MCF 10A (cell line): ENCODE results near the gene SPTSSA. TPM values are rescaled to one million over a fixed set of nuclear protein-coding genes. Genes with fewer than 3 reads are reported as not detected.

ENCODE experiments used
- BruUV-seq: library from RNA; stranded (reverse); fragments of 400-500 nt; replicated peaks from 2 replicates; lab custom pipeline; 2021; lab: Mats Ljungman, UMichigan
- CTCF ChIA-PET: fragments of 300-600 bp; sonication (Branson Sonifier 250); formaldehyde crosslinking; extraction: SDS; loops from one replicate; lab custom pipeline; 2021; ENCODE audit warnings: antibody characterized with exemption, inconsistent platforms; lab: Yijun Ruan, JAX
- POLR2A ChIA-PET: fragments of 300-600, 350-650 bp; sonication (Branson Sonifier 250); formaldehyde crosslinking; extraction: SDS; loops from one replicate; lab custom pipeline; 2020; ENCODE audit warnings: antibody characterized with exemption, inconsistent platforms; lab: Yijun Ruan, JAX
- DNase-seq: peaks from one replicate; pipeline ENCODE4 v3.0.0-alpha.2; 2018; ENCODE audit not compliant: unreplicated experiment
- H3K27ac Mint-ChIP-seq: one replicate; pipeline ENCODE4 v1.8.0; 2022; ENCODE audit warnings: mild to moderate bottlenecking, low read depth, mixed read lengths; ENCODE audit not compliant: unreplicated experiment
- H3K27me3 Mint-ChIP-seq: one replicate; pipeline ENCODE4 v1.8.0; 2022; ENCODE audit warnings: mixed read lengths; ENCODE audit not compliant: insufficient read depth, unreplicated experiment
- H3K36me3 Mint-ChIP-seq: one replicate; pipeline ENCODE4 v1.8.0; 2022; ENCODE audit warnings: mild to moderate bottlenecking, moderate library complexity, mixed read lengths; ENCODE audit not compliant: insufficient read depth, unreplicated experiment
- H3K4me1 Mint-ChIP-seq: one replicate; pipeline ENCODE4 v1.8.0; 2022; ENCODE audit warnings: mixed read lengths; ENCODE audit not compliant: insufficient read depth, unreplicated experiment
- H3K4me3 Mint-ChIP-seq: one replicate; pipeline ENCODE4 v1.8.0; 2022; ENCODE audit warnings: mild to moderate bottlenecking, moderate library complexity, mixed read lengths; ENCODE audit not compliant: unreplicated experiment
- H3K9me3 Mint-ChIP-seq: one replicate; pipeline ENCODE4 v1.8.0; 2022; ENCODE audit warnings: mixed read lengths; ENCODE audit not compliant: unreplicated experiment
- CTCF ChIP-seq: fragments of 200-600 bp; IDR thresholded peaks from one replicate; pipeline ENCODE4 v1.8.0; 2022; ENCODE audit warnings: antibody characterized with exemption, mild to moderate bottlenecking; ENCODE audit not compliant: unreplicated experiment
- intact Hi-C: fragments of 100-400 bp; cut with micrococcal nuclease; formaldehyde crosslinking; loops from 2 replicates; pipeline ENCODE4 v1.14.1; 2022
- total RNA-seq: library from RNA; stranded (reverse); gene quantifications from 2 replicates; pipeline ENCODE4 v1.2.3, GENCODE V29; 2022

The SPTSSA gene
- total RNA-seq, 1 experiment from 2014 or later: 30.5 TPM

GRCh38 chr14:34460841-34461240 lies 1.2 kb downstream of the SPTSSA start:
- no peaks in the 10 kb centered on the region for H3K27me3 Mint-ChIP-seq
- H3K4me3 Mint-ChIP-seq: peak overlapping the region; percentile 91
- peaks cover 13% of the 10 kb centered on the region for H3K4me1 Mint-ChIP-seq
- peaks cover 39% of the 10 kb centered on the region for H3K36me3 Mint-ChIP-seq
- peak; percentile 11 for DNase-seq
- intact Hi-C loops: loop anchor here (1.0 to 5.0 kb wide), 2 partner anchors 36 to 130 kb away; no protein-coding TSS in a partner anchor
- CTCF ChIA-PET: interaction anchor here (0.7 to 1.6 kb wide), 5 partner anchors 31 to 138 kb away, joined by 3 to 7 read pairs (median 4); no protein-coding TSS in a partner anchor
- no peak for TF ChIP-seq CTCF
- H3K27ac Mint-ChIP-seq: peak overlapping the region; percentile 85
- BruUV-seq: no TSS peak
- POLR2A ChIA-PET: interaction anchor here (0.6 to 7.2 kb wide), 18 partner anchors 9 to 131 kb away, joined by 3 to 76 read pairs (median 4); no protein-coding TSS in a partner anchor
- H3K9me3 Mint-ChIP-seq: no peaks in the 10 kb centered on the region

- CTCF ChIA-PET: interaction anchor here (0.7 to 1.6 kb wide), 5 partner anchors 31 to 137 kb away, joined by 3 to 7 read pairs (median 4); no protein-coding TSS in a partner anchor
- Mint-ChIP-seq H3K27me3 (no peaks in the 10 kb centered on the region), H3K9me3 (no peaks in the 10 kb centered on the region), H3K27ac (peak overlapping the region; percentile 85), H3K4me1 (peaks cover 13% of the 10 kb centered on the region), H3K4me3 (peak overlapping the region; percentile 91), H3K36me3 (peaks cover 44% of the 10 kb centered on the region)
- no peak for DNase-seq
- BruUV-seq: no TSS peak
- intact Hi-C loops: loop anchor here (5.0 kb wide), 1 partner anchor 37 kb away; no protein-coding TSS in a partner anchor
- no peak for TF ChIP-seq CTCF
- POLR2A ChIA-PET: interaction anchor here (0.7 to 7.2 kb wide), 15 partner anchors 9 to 129 kb away, joined by 3 to 76 read pairs (median 5); no protein-coding TSS in a partner anchor
Observed at GRCh38 chr14:34460295-34460694, 1.7 kb downstream of the SPTSSA start.

- Mint-ChIP-seq H3K36me3 (peaks cover 74% of the 10 kb centered on the region), H3K4me3 (no peak overlapping the region), H3K9me3 (no peaks in the 10 kb centered on the region), H3K4me1 (peaks cover 6% of the 10 kb centered on the region), H3K27me3 (no peaks in the 10 kb centered on the region), H3K27ac (no peak overlapping the region)
- BruUV-seq: no TSS peak
- ChIA-PET POLR2A (no interaction called here), CTCF (interaction anchor here (0.6 to 1.5 kb wide), 3 partner anchors 41 to 129 kb away, joined by 3 to 6 read pairs (median 4); no protein-coding TSS in a partner anchor)
- no peak for DNase-seq
- intact Hi-C loops: no loop called here
- no peak for TF ChIP-seq CTCF
Observed at GRCh38 chr14:34457186-34457585, 4.9 kb downstream of the SPTSSA start.

- H3K27ac Mint-ChIP-seq: no peak overlapping the region
- no peak for DNase-seq
- POLR2A ChIA-PET: no interaction called here
- no peaks in the 10 kb centered on the region for H3K9me3 Mint-ChIP-seq
- H3K4me1 Mint-ChIP-seq: no peaks in the 10 kb centered on the region
- H3K27me3 Mint-ChIP-seq: no peaks in the 10 kb centered on the region
- H3K4me3 Mint-ChIP-seq: no peak overlapping the region
- no TSS peak for BruUV-seq
- peaks cover 91% of the 10 kb centered on the region for H3K36me3 Mint-ChIP-seq
- TF ChIP-seq CTCF: no peak
- CTCF ChIA-PET: interaction anchor here (1.4 kb wide), 1 partner anchor 13 kb away, joined by 3 read pairs; no protein-coding TSS in a partner anchor
- intact Hi-C loops: no loop called here
Observed at GRCh38 chr14:34453226-34453625, 8.8 kb downstream of the SPTSSA start.
